Left hindlimb (tissue), 1 donor: ENCODE results near the gene VKORC1L1.
A peak's percentile ranks its signal among the peaks of the same experiment; 100 is the strongest.
"Not testable (repeated sequence)": the region's sequence is repeated elsewhere in the genome, so short reads cannot be mapped to it uniquely, and the experiment has no call there.

Experiments used
- DNase-seq: peaks from one replicate; pipeline ENCODE4 v3.0.0-alpha.2; 2018

Gene VKORC1L1

DNA sequence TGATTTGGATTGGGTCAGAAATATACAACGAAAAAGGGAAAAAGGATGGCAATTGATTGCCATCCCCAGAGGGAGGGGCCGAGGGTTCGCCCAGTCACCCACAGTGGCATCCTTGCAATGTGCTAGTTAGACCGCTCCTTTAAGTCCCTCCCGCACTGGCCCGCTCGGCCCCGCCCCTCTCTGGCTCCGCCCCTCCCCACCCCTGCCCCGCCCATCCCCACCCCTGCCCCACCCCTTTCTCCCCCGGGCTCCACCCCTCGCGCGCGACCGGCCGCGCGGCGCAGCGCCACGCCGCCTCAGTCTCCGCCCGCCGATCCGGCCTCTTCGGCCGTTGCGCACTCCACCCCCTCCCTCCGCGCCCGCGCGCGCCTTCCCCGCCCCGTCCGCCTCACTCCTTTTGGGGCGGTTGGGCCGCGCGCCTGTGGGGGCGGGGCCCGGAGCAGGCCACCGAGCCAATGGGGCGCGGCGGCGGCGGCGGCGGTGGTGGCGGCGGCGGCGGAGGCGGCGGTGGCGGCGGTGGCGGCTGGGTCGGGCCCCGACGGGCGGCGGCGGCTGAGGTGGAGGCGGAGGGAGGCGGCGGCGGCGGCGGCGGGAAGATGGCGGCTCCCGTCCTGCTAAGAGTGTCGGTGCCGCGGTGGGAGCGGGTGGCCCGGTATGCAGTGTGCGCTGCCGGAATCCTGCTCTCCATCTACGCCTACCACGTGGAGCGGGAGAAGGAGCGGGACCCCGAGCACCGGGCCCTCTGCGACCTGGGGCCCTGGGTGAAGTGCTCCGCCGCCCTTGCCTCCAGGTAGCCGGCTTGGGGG lies at the start of gene VKORC1L1:
Gene VKORC1L1, plus strand, starts transcription at position 299 of the 806 bp plus-strand sequence. Its CDS starts 298 bp downstream, at position 597.
- DNase-seq = peak; percentile 97

GRCh38 chr7:65827366-65827765 lies 45.5 kb upstream of the VKORC1L1 start:
- no peak for DNase-seq

- no peak for DNase-seq
Measured at GRCh38 chr7:65832281-65832680, 40.6 kb upstream of the VKORC1L1 start.

- DNase-seq = not testable (repeated sequence)
Measured at GRCh38 chr7:65836684-65837083, 36.2 kb upstream of the VKORC1L1 start.

GRCh38 chr7:65837541-65837956 lies 35.3 kb upstream of the VKORC1L1 start:
- not testable (repeated sequence) for DNase-seq

DNA sequence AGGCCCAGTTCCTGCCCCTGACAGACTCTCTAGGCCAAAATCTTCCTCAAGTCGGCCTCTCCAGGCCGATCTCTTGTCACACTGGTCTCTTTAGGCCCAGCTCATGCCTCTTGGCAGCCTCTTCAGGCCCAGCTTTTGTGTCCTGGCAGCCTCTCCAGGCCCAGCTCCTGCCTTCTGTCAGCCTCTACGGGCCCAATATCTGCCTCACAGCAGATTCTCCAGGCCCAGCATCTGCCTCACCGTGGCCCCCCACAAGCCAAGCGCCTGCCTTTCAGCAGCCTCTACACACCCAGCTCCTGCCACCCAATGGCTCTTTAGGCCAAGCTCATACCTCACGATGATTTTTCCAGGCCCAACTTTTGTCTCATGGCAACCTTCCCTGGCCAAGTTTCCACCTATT lies 33.0 kb upstream of the VKORC1L1 start:
- no peak for DNase-seq

DNA sequence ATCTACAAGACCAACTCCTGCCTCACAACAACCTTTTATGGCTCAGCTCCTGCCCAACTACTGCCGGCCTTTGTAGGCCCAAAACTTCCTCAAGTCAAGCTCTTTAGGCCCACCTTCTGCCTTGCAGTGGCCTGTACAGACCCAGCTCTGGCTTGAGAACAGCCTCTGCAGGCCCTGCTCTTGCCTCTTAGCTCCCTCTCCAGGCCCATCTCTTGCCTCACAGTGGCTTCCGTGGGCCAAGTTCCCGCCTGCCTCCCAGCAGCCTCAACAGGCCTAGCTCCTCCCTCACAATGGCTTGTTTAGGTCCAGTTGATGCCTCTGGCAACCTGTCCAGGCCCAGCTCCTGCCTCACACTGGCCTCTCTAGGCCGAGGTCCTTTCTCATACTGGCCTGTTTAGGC lies 32.4 kb upstream of the VKORC1L1 start:
- no peak for DNase-seq

- DNase-seq = not testable (repeated sequence)
Measured at GRCh38 chr7:65843616-65844015, 29.3 kb upstream of the VKORC1L1 start.

DNA sequence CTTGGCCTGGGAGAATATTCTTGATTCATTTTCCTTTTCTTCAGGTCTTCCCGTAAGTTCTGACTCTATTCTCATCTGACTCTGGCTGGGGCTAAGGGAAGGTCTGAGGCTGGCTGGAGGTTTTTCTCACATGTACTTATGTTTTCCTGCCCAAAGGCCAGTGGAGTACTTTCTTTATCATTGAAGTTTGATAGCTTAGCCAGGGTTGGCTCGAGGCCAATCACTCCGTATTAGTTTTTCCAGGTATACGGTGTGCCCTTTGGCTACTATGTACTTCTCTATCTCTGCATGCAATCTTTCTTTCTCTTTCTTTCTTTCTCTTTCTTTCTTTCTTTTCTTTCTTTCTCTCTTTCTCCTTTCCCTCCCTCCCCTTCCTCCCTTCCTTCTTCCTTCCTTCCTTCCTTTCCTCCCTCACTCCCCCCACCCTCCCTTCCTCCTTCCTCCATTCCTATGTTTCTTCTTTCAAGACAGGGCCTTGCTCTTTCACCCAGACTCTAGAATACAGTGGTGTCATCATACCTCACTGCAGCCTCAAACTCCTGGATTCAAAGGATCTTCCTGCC lies 26.8 kb upstream of the VKORC1L1 start:
- no peak for DNase-seq

DNA sequence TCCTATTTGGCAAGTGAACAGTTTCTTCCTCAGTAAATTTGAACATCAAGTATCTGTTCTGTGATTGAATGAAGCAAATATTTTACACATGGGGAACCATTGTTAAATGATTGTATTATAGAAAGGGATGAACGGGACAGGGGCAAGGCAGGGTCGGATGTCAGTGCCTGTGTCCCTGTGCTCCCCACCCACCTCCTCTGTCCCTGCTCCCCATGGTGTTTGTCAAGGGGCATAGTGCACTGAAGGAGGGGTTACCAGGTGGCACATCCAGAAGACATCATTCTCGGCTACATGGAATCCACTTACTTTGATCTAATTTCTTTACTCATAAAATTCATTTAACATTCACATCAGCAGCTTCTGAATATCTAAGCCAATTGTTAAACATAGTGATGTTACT lies 19.4 kb upstream of the VKORC1L1 start:
- DNase-seq = not testable (repeated sequence)

- DNase-seq = not testable (repeated sequence)
Measured at GRCh38 chr7:65853892-65854291, 19.0 kb upstream of the VKORC1L1 start.

DNA sequence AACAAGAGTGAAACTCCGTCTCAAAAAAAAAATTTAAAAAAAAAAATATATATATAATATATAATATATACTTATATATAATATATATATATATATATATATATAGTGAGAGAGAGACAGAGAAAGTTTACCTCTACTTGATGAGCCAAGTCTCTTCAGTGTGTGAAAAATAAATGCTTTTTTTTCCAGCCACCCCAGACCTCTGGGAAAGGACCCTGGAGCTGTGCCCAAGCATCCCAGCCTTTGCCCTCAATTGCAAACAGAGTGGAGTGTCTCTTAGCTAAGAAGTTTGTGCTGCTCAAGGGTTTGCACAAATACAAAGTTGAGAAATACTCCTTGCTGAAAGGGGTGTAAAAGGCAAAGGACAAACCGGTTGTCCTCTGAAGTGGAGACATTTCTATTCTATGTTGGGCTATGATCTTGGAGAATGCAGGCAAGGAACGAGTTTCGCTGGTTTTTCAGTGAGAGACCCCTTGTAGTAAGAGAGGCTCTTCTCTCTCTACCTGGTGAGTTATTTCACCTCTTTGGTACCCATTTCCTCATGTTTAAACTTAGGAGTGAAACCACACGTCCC lies 15.5 kb upstream of the VKORC1L1 start:
- not testable (repeated sequence) for DNase-seq

DNA sequence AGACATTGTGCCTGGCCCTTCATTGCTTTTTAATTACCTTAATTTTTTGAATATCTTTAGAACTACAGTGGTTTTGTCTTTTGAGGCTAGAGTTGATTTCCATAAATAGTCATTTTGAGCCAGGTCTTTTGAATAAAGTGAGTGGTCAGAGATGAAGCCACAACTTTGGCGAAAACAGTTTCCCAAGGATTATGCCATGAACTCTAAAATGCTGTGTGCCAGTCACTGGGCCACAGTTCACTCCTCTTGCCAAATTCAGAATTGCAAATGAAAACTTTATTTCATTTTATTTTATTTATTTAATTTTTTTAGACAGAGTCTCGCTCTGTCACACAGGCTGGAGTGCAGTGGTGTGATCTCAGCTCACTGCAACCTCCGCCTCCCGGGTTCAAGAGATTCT lies 14.2 kb upstream of the VKORC1L1 start:
- DNase-seq = not testable (repeated sequence)

- DNase-seq = not testable (repeated sequence)
Measured at GRCh38 chr7:65866244-65866643, 6.6 kb upstream of the VKORC1L1 start.

GRCh38 chr7:65867681-65868080 lies 5.2 kb upstream of the VKORC1L1 start:
- not testable (repeated sequence) for DNase-seq

- not testable (repeated sequence) for DNase-seq
Measured at GRCh38 chr7:65869312-65869711, 3.6 kb upstream of the VKORC1L1 start.

DNA sequence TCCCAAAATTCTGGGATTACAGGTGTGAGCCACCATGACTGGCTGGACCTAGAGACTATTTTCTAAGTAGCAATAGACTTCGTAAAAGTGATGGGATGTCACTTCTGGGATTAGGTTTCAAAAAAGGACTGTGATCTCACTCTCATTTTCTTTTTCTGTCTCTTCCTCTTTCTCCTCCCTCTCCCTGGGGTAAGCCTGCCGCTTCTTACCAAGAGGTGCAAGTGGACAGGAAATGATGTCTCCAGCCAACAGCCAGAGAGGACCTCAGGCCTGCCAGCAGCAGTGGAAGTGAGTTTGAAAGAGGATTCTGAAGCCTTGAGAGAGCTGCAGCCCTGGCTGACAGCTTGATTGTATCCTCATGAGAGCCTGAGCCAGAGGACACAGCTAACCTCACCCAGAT lies 1.4 kb upstream of the VKORC1L1 start:
- not testable (repeated sequence) for DNase-seq

DNA sequence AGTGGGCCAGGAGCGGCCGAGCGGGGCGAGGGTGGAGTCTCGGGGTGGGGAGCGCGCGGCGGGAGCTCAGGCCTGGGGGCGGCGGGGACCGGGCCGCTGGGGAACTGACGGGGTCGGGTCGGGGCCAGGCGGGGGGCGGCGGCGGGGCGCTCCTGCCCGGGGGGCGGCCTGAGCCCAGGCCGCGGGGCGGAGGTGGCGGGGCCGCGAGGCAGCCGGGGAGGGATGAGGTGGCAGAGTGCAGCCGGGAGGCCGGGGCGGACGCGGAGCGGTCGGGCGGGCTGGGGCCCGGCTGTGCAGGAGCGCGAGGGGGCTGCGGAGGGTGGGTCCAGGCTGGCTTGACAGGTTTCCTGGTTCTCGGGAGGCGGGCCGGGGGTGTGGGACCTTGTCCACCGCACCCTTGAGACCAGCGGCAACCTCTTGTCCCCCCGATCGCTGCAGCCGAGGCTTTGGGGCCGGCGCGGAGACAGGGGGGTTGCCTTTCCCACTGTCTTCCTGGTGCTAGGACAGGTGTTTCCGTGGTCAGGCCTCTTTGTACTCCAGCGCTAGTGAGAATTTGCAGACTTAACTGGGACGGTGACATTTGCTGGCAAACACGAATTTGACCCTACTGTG lies 814 bp downstream of the VKORC1L1 start:
- peak; percentile 50 for DNase-seq

DNA sequence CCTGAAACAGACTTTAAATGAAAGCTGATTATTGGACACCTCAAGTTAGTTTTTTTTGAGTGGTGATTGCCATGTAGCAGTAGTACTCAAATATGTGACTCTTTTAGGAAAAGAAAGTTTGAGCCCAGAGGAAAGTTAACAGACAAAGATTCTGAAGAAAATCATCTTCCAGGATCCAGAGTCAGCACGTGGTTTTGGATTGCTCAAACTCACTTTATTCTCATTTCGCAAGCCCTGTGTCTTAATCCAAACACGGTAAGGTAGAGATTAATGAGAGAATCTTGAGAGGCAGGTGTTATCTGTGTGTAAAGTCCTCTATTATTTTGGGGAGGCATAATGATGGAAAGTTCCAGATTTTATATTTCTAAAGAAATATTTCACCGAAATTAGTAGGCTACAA lies 2.8 kb downstream of the VKORC1L1 start:
- DNase-seq = not testable (repeated sequence)

- not testable (repeated sequence) for DNase-seq
Measured at GRCh38 chr7:65879292-65880153, 6.6 kb downstream of the VKORC1L1 start.

- not testable (repeated sequence) for DNase-seq
Measured at GRCh38 chr7:65880242-65880641, 7.4 kb downstream of the VKORC1L1 start.

- not testable (repeated sequence) for DNase-seq
Measured at GRCh38 chr7:65884983-65885382, 12.1 kb downstream of the VKORC1L1 start.
